Erythroblast (primary cell): ENCODE measurements around the gene REEP3.

Experiments used
- GATA1 ChIP-seq: IDR thresholded peaks from 2 replicates; pipeline ENCODE4 v1.6.1; 2011; ENCODE audit warnings: low read depth, mild to moderate bottlenecking, control low read depth, low read length, moderate library complexity
- POLR2A ChIP-seq: IDR thresholded peaks from 2 replicates; pipeline ENCODE4 v1.6.1; 2011; ENCODE audit warnings: mild to moderate bottlenecking, low read length

- TF ChIP-seq POLR2A (no peak), GATA1 (no peak)
These were observed 27.7 kb downstream of the REEP3 start for GRCh38 chr10:63548860-63549259.
